ENCODE results near the gene TIPIN.
"Not testable (repeated sequence)": the region's sequence is repeated elsewhere in the genome, so short reads cannot be mapped to it uniquely, and the experiment has no call there.

TIPIN gene, protein sequence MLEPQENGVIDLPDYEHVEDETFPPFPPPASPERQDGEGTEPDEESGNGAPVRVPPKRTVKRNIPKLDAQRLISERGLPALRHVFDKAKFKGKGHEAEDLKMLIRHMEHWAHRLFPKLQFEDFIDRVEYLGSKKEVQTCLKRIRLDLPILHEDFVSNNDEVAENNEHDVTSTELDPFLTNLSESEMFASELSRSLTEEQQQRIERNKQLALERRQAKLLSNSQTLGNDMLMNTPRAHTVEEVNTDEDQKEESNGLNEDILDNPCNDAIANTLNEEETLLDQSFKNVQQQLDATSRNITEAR

DNA sequence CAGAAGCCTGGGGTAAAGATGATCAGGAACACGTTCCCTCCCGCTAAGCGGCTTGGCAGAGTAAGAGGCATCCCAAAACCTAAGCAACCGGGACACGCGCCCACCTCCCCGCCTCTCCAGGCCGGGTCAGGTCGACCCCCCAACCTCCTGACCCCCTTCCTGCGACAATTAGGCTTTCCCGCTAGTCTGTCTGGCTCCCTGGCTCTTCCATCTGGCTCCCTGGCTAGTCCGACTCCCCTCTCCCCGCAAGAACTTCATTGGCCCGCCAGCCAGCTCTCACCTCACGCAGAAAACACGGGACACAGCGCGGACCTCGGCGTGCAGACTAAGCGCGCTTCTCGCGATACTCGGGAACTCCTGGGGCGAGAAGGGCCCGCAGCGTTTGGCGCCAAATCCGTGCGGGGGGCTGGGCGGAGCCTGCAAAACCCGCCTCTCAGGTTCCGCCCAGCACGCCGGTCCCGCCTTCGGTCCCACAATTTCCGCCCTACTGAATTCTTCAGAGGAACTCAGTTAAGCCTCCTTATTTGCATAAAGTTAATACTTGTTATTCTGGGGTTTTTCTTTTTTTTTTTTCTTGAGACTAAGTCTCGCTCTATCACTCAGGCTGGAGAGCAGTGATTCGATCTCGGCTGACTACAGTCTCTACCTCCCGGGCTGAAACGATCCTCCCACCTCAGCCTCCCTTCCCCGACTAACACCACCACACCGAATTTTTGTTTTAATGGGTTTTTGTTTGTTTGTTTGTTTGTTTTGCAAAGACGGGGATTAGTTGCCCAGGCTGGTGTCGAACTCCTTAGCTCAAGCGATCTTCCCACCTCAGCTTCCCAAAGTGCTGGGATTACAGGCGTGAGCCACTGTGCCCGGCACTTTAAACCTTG is at the start of gene TIPIN:
TSS of gene TIPIN (minus strand) at position 327 of the 878 bp plus-strand sequence. CDS start 3,738 bp downstream, outside the sequence.
- intact Hi-C loops (cut with DNase I) = no loop called here
- peak; percentile 80 to 99 (median 92) for DNase-seq

DNA sequence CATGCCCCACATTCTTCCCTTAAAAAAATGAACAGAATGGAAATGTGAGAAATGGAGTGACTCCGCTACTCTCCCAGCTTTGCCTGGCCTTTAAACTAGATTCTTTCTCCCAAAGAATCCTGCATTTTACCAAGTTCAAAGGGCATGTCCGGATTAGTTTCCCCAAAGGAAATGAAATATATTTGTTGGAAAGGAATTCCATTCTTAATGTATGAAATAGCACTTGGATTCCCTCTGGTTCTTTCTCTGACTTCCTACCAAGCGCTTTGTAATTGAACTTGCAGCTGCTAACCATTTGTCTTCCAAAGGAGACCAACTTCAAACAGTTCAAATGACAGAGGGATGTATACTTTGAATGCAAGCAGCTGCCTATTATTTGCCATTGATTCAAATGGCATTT is 49.1 kb upstream of the TIPIN start:
- intact Hi-C loops (cut with DNase I) = no loop called here
- DNase-seq = no peak

DNA sequence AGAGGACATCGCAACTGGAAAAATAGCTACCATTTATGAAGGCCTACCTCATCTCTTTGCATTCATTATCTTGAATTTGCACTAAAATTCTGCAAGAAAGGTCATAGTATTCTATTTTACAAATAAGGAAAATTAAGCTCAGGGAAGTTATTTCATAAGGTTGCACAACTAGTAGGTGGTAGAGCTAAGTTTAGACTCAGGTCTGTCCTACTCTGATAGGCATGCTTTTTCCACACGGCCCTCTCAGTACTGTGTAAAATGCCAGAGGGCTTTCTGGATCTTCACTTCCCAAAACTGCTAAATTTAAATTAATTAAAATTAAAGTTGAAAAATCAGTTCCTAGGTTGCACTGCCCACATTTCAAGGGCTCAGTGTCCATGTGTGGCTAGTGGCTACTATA is 48.5 kb upstream of the TIPIN start:
- DNase-seq = no peak
- intact Hi-C loops (cut with DNase I) = no loop called here

DNA sequence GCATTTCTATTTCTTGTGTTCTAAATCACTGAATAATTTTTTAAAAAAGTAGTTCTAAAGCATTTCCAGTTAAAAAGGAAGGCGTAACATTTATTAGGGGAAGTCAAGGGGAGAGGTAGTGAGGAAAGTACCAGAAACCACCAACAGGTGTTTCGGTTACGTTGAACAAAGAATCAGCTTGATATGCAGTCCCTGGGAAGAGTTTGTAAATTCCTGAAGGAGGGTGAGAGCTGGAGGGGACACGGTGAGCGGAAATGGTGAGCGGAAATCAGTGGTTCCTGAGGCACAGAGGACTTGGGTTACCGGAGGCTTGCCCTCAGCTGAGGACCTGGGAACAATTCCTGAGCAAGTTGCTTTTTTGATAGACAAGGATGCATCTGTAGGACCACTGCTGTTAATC is 48.0 kb upstream of the TIPIN start:
- intact Hi-C loops (cut with DNase I) = no loop called here
- DNase-seq = no peak

DNA sequence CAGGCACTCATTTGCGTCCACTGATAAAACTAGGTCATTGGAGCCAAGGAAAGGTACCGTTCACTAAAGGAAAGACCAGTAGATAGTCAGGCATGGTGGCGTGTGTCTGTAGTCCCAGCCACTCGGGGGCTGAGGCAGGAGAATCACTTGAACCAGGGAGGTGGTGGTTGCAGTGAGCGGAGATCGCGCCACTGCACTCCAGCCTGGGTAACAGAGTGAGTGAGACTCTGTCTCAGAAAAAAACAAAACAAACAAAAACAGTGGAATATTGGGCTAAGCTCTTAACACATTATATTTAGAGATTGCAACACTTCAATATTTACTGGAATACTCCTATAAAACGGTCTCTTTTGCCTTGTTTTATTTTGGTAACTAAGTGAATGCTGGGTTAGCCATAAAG is 47.6 kb upstream of the TIPIN start:
- no peak for DNase-seq
- intact Hi-C loops (cut with DNase I) = no loop called here

DNA sequence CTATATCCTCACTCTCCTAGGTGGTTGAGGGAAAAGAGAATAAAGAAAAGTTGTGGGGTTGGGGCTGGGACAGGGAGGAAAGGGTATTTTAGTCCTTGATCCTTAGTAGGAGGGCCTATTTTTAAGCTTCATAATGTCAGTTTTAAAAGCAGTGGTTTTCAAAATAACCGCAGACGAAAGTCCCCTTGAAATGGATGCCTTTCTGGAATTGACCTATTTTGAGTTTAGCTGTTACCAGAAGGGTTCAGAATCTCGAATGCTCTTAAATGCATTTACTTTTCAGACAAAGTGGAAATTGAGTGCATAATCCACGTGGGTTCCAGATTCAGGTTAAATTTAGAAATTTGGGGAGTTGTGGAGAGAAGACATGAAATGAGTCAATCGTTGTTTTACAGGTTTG is 46.8 kb upstream of the TIPIN start:
- no peak for DNase-seq
- intact Hi-C loops (cut with DNase I) = no loop called here

DNA sequence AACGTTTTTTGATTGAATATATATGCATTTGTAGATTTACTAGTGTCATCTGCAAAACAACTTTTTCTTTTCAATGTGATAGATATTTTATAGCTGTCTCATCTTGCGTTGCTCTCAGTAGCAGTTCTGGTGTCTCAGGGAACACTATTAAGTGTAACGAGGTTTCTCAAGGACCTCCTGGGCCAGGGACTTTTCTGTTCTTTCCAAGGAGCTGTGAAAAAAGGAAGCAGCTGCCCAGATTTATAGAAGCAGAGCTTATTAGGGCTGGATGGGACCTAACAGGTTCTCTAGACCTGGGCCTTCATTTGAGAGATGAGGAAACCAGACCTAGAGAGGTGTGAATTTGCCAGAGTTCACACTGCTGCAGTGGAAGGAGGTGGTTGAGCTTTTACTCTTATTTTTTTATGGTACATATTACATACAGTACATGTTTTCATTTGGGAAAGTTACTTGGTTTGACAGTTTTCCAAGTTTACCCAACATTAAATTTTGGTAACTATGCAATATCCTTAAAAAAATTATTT is 46.3 kb upstream of the TIPIN start:
- intact Hi-C loops (cut with DNase I) = no loop called here
- no peak for DNase-seq

DNA sequence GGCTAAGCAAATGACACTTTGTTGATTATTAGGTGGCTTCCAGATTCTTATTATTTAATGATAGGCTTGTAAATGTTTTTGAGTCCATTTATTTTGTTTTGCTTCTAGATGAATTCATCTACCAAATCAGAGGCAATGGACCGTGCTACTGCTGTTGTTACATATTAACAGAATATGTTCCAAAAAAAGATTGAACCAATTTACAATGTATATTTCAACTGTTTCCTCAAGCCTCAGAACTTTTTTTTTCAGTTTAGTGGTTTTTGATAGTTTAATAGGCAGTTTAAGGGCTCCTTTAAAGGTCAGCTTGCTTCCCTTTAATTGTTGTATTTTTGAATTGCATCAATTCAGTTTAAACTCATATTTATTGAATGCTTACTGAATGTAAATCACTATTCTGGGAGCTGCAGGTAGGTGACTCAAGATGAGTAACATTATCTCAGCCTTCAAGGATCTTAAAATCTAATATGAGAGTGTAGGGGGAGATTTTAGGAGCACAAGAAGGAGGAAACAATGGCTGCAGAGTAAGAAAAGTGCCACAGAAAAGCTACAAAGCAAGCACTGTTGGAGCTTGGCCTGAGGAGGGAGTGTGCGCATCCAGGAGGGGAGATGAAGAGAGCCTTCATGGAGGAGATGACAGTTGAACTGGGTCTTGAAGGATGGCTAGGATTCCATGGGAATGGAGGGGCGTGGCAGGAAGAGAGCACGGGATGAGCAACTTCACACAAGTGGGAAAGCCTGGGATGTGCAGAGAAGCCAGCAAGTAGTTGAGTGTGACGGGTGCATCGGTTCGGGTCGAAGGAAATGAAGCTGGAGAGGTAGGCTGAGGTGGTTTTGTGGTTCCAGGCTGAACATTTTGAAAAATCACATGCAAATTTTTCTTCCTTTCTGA is 44.9 kb upstream of the TIPIN start:
- intact Hi-C loops (cut with DNase I) = no loop called here
- DNase-seq = no peak

DNA sequence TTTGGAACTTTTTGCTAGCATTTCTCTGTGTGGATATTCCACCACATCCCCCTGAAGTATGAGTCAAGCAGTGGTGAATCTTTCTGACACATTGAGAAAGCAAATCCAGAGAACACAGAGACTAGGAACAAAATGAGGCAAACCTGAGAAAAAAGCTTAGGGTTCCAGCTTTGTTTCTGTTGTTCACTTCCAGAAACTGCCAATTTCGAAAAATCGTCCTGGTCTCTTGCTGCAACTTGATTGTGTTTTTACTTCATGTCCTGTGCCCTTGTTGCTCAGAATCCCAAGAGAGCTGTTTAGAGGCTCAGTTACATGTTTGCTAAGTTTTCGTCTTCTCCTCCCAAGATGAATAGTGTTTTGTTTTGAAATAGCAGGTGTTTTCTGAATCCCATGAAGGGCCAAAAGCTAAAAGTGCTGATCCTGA is 43.9 kb upstream of the TIPIN start:
- no peak for DNase-seq
- intact Hi-C loops (cut with DNase I) = no loop called here

DNA sequence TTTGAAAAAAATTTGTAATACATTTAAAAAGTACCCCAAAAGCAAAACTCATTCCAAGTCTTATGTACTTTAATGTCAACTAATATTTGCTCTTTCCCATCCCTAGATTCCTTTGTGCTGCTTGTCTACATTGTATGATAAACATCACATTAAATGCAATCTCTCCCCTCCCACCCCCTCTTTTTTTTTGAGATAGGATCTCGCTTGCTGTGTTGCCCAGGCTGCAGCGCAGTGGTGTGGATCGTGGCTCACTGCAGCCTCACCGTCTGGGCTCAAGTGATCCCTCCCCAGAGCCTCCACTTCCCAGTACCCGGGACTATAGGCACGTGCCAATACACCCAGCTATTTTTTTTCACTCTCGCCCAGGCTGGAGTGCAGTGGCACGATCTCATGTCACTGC is 42.8 kb upstream of the TIPIN start:
- no peak for DNase-seq
- intact Hi-C loops (cut with DNase I) = no loop called here

DNA sequence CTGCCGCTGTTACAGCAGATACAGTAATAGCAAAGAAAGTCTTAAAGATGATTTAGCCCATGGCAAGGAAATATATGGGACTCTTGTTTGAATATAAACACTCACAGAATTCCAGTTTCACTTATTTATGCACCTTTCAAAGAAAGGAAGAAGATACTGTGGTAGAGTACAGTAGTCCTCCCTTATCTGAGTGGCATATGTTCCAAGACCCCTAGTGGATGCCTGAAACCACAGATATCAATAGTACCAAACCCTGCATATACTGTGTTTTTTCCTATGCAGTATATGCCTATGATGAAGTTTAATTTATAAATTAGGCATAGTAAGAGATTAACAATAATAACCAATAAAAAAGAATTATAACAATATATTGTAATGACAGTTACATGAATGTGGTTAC is 38.4 kb upstream of the TIPIN start:
- intact Hi-C loops (cut with DNase I) = no loop called here

DNA sequence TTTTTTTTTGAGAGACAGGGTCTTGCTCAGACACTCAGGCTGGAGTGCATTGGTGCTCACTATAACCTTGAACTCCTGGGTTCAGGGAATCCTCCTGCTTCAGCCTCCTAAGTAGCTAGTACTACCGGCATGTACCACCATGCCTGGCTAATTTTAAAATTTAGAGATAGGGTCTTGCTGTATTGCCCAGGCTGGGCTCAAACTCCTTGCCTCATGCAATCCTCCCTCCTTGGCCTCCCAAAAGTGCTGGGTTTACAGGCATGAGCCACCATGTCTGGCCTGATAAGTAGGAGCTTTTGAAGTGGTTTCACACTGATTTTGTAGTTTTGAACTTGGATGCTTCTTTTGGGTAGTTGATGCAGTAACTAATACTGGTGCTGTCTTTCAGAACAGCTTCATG is 38.0 kb upstream of the TIPIN start:
- intact Hi-C loops (cut with DNase I) = no loop called here

More for the DNA sequence above, 38.4 kb upstream of the TIPIN start:
- no peak for DNase-seq

DNA sequence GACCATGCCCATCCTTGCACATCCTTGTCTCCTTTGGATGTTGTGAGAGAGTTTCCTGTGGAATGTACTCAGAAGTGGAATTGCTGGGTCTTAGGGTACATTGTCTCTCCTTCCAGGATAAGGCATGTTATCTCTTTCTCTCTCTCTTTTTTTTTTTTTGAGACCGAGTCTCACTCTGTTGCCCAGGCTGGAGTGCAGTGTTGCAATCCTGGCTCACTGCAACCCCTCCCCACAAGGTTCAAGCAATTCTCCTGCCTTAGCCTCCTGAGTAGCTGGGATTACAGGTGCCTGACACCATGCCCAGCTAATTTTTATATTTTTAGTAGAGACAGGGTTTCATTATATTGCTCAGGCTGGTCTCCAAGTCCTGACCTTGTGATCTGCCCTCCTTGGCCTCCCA is 36.6 kb upstream of the TIPIN start:
- intact Hi-C loops (cut with DNase I); DNase-seq: not testable (repeated sequence)

More for the DNA sequence above, 38.0 kb upstream of the TIPIN start:
- DNase-seq = no peak

DNA sequence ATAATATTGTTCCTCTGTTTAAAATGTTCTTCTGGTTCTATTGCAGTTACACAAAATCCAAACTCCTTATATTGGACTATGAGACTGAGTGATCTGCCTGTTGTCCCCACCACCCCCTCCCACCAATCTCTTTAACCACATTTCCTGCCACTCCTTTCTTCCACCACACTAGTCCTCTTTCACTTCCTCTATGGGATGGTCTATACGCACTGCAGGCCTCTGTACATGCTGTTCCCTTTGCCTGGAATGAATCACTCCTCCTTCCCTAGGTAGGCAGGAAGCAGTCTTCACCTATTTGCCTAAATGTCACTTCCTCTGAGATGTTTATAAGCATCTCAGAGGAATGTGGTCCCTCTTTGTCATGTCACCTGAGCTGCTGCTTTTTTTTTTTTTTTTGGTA is 34.2 kb upstream of the TIPIN start:
- no peak for DNase-seq
- intact Hi-C loops (cut with DNase I) = no loop called here

DNA sequence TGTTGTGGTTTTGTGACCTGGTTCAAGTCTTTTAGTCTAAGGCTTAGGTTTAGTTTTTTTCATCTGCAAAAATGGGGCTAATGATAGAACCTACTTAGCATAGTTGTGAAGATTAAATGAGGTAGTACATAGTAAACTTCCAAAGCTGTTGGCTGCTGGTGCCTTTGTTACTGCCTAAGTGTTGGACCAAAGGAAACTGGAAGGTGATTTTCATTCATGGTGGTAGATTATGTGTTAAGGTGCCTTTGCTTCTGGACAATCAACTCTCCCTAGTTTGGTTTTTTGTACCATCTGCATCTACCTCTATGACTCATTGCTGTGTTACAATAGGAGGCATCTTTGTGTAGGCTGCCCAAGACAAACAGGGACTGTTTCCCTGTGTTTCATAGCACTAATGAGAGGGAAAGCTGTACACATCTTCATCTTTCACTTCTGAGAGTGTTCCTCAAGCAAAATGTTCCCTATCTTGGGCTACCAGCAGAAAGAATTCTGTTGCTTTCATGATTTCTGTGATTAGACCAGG is 33.4 kb upstream of the TIPIN start:
- intact Hi-C loops (cut with DNase I) = no loop called here
- DNase-seq = no peak

DNA sequence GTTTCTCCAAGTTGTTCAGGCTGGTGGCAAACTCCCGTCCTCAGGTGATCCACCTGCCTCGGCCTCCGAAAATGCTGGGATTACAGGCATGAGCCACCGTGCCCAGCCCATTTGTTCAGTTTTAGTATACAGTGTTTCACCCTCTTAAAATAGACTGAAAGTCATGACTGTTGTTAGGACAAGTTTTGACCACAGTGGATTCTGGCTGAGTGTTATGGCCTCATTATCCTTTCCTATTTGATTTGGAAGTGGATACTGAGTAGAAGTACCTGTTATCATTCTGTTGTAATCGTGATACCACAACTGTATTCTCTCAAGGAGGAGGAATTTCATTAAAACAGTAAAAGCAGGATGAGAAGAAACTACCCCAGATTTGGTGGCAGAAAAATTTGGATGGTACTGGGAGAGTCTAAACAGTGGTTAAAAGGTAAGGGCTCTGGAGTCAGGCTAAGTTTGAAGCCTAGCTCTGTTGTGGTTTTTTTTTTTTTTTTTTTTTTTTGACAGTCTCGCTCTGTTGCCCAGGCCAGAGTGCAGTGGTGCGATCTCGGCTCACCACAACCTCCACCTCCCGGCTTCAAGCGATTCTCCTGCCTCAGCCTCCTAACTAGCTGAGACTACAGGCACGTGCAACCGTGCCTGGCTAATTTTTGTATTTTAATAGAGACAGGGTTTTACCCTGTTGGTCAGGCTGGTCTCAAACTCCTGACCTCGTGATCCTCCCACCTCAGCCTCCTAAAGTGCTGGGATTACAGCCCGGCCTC is 32.8 kb upstream of the TIPIN start:
- no peak for DNase-seq
- intact Hi-C loops (cut with DNase I) = no loop called here

DNA sequence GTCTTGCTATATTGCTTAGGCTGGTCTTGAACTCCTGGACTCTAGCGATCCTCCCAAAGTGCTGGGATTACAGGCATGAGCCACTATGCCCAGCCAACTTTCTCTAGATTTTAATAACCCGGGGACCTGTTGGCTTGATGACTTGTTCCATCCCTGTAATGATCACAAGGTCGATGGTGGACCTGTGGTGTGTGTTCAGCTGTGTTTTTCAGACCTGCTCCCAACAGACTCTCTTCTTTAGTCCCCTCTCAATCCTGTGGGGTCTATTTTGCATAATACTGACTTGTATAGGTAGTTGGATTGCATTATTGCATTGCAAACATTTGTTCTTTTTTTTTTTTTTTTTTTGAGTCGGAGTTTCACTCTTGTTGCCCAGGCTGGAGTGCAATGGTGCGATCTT is 32.1 kb upstream of the TIPIN start:
- intact Hi-C loops (cut with DNase I) = no loop called here
- DNase-seq = no peak

DNA sequence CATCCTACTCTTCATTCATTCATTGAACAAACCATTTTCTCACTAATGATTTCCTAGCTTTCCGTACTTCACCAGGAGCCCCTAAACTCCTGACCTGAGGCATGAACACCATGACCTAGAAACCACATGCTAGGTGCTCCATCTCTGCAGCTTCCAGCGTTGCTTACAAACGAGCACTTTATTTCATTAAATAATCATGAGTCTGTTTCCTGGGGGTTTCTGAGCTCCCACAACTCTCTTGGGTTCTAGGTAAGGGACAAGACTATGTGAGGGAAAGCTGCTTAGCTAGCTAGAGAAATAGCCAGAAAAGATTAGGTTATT is 31.5 kb upstream of the TIPIN start:
- DNase-seq = no peak
- intact Hi-C loops (cut with DNase I) = no loop called here

DNA sequence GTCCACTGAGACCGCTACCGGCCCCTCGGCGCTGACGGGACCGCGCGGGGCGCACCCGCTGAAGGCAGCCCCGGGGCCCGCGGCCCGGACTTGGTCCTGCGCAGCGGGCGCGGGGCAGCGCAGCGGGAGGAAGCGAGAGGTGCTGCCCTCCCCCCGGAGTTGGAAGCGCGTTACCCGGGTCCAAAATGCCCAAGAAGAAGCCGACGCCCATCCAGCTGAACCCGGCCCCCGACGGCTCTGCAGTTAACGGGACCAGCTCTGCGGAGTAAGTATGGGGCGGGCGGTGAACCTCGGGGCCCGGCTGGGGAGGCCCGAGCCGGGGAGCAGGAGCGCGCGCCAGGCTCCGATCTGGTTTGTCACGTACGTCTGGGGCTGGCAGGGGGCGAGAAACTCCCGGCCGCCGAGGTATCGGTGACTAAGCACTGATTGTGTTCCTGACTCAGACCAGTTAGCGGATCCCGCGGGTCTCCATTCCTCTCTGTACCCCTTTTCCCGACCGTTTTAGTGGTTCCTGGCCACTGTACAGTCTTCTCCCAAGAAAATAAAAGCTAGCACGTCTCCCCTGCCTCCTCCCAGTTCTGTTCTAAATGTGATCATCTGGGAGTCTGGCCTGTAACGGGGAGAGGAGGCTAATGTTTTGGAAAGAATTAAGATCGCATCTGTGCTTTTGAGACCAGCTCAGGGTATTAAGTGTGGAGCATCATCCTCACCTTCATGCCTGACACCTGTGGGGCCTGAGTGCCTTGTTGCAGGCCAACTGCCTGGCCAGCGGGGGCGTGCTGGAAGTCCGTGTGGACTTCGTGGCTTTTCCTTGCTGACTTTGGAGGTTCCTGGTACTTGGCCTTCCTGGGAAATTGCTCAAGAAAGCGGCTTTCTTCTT is 30.9 kb upstream of the TIPIN start:
- intact Hi-C loops (cut with DNase I) = no loop called here
- DNase-seq = peak; percentile 13 to 90 (median 32)
